Measurements from ENCODE around the gene EPHA7.

Gene EPHA7

GRCh38 chr6:93242049-93242448, 177.3 kb downstream of the EPHA7 start:
- H3K36me3 ChIP-seq (ENCODE audit: control insufficient read depth in 1 of 2, insufficient read depth in 2 of 2, low read length in 2 of 2) = no peaks in the 10 kb centered on the region
- H3K27me3 ChIP-seq (ENCODE audit: low read depth, low read length) = no peaks in the 10 kb centered on the region
- H3K4me3 ChIP-seq (ENCODE audit: low read depth in 1 of 2, low read length in 2 of 2) = no peak overlapping the region
- no peak overlapping the region for H3K27ac ChIP-seq (ENCODE audit: low read length)
- H3K4me1 ChIP-seq (ENCODE audit: control insufficient read depth in 1 of 2, insufficient read depth in 2 of 2, low read length in 2 of 2) = peaks cover 0 to 10% of the 10 kb centered on the region in 2 donors
- H3K9me3 ChIP-seq (ENCODE audit: control insufficient read depth in 1 of 2, low read length in 2 of 2) = no peaks in the 10 kb centered on the region

- H3K4me1 ChIP-seq (ENCODE audit: control insufficient read depth in 1 of 2, insufficient read depth in 2 of 2, low read length in 2 of 2) = peaks cover 0 to 10% of the 10 kb centered on the region in 2 donors
- H3K36me3 ChIP-seq (ENCODE audit: control insufficient read depth in 1 of 2, insufficient read depth in 2 of 2, low read length in 2 of 2) = no peaks in the 10 kb centered on the region
- H3K9me3 ChIP-seq (ENCODE audit: control insufficient read depth in 1 of 2, low read length in 2 of 2) = no peaks in the 10 kb centered on the region
- H3K27me3 ChIP-seq (ENCODE audit: low read depth, low read length) = no peaks in the 10 kb centered on the region
- H3K27ac ChIP-seq (ENCODE audit: low read length) = no peak overlapping the region
- H3K4me3 ChIP-seq (ENCODE audit: low read depth in 1 of 2, low read length in 2 of 2) = no peak overlapping the region
These were observed 180.7 kb downstream of the EPHA7 start for GRCh38 chr6:93238632-93239031.

GRCh38 chr6:93235775-93236174, 183.6 kb downstream of the EPHA7 start:
- Histone ChIP-seq H3K36me3 (ENCODE audit: control insufficient read depth in 1 of 2, insufficient read depth in 2 of 2, low read length in 2 of 2) (no peaks in the 10 kb centered on the region), H3K9me3 (ENCODE audit: control insufficient read depth in 1 of 2, low read length in 2 of 2) (no peaks in the 10 kb centered on the region), H3K27ac (ENCODE audit: low read length) (no peak overlapping the region), H3K4me1 (ENCODE audit: control insufficient read depth in 1 of 2, insufficient read depth in 2 of 2, low read length in 2 of 2) (no peaks in the 10 kb centered on the region), H3K27me3 (ENCODE audit: low read depth, low read length) (no peaks in the 10 kb centered on the region), H3K4me3 (ENCODE audit: low read depth in 1 of 2, low read length in 2 of 2) (no peak overlapping the region)

- Histone ChIP-seq H3K36me3 (ENCODE audit: control insufficient read depth in 1 of 2, insufficient read depth in 2 of 2, low read length in 2 of 2) (no peaks in the 10 kb centered on the region), H3K9me3 (ENCODE audit: control insufficient read depth in 1 of 2, low read length in 2 of 2) (no peaks in the 10 kb centered on the region), H3K27ac (ENCODE audit: low read length) (no peak overlapping the region), H3K4me1 (ENCODE audit: control insufficient read depth in 1 of 2, insufficient read depth in 2 of 2, low read length in 2 of 2) (no peaks in the 10 kb centered on the region), H3K4me3 (ENCODE audit: low read depth in 1 of 2, low read length in 2 of 2) (no peak overlapping the region), H3K27me3 (ENCODE audit: low read depth, low read length) (no peaks in the 10 kb centered on the region)
These were observed 192.5 kb downstream of the EPHA7 start for GRCh38 chr6:93226822-93227221.

GRCh38 chr6:93222071-93222851, 197.1 kb downstream of the EPHA7 start:
- no peaks in the 10 kb centered on the region for H3K9me3 ChIP-seq (ENCODE audit: control insufficient read depth in 1 of 2, low read length in 2 of 2)
- no peak overlapping the region for H3K4me3 ChIP-seq (ENCODE audit: low read depth in 1 of 2, low read length in 2 of 2)
- no peak overlapping the region for H3K27ac ChIP-seq (ENCODE audit: low read length)
- no peaks in the 10 kb centered on the region for H3K27me3 ChIP-seq (ENCODE audit: low read depth, low read length)
- H3K36me3 ChIP-seq (ENCODE audit: control insufficient read depth in 1 of 2, insufficient read depth in 2 of 2, low read length in 2 of 2) = no peaks in the 10 kb centered on the region
- no peaks in the 10 kb centered on the region for H3K4me1 ChIP-seq (ENCODE audit: control insufficient read depth in 1 of 2, insufficient read depth in 2 of 2, low read length in 2 of 2)

- no peaks in the 10 kb centered on the region for H3K36me3 ChIP-seq (ENCODE audit: control insufficient read depth in 1 of 2, insufficient read depth in 2 of 2, low read length in 2 of 2)
- H3K4me1 ChIP-seq (ENCODE audit: control insufficient read depth in 1 of 2, insufficient read depth in 2 of 2, low read length in 2 of 2) = no peaks in the 10 kb centered on the region
- H3K4me3 ChIP-seq (ENCODE audit: low read depth in 1 of 2, low read length in 2 of 2) = no peak overlapping the region
- H3K9me3 ChIP-seq (ENCODE audit: control insufficient read depth in 1 of 2, low read length in 2 of 2) = no peaks in the 10 kb centered on the region
- no peak overlapping the region for H3K27ac ChIP-seq (ENCODE audit: low read length)
- H3K27me3 ChIP-seq (ENCODE audit: low read depth, low read length) = no peaks in the 10 kb centered on the region
These were observed 199.9 kb downstream of the EPHA7 start for GRCh38 chr6:93219447-93219846.

- Histone ChIP-seq H3K36me3 (ENCODE audit: control insufficient read depth in 1 of 2, insufficient read depth in 2 of 2, low read length in 2 of 2) (no peaks in the 10 kb centered on the region), H3K9me3 (ENCODE audit: control insufficient read depth in 1 of 2, low read length in 2 of 2) (no peaks in the 10 kb centered on the region), H3K4me1 (ENCODE audit: control insufficient read depth in 1 of 2, insufficient read depth in 2 of 2, low read length in 2 of 2) (no peaks in the 10 kb centered on the region), H3K4me3 (ENCODE audit: low read depth in 1 of 2, low read length in 2 of 2) (no peak overlapping the region), H3K27me3 (ENCODE audit: low read depth, low read length) (no peaks in the 10 kb centered on the region), H3K27ac (ENCODE audit: low read length) (no peak overlapping the region)
These were observed 201.3 kb downstream of the EPHA7 start for GRCh38 chr6:93218096-93218495.

- Histone ChIP-seq H3K4me3 (ENCODE audit: low read depth in 1 of 2, low read length in 2 of 2) (no peak overlapping the region), H3K36me3 (ENCODE audit: control insufficient read depth in 1 of 2, insufficient read depth in 2 of 2, low read length in 2 of 2) (no peaks in the 10 kb centered on the region), H3K4me1 (ENCODE audit: control insufficient read depth in 1 of 2, insufficient read depth in 2 of 2, low read length in 2 of 2) (no peaks in the 10 kb centered on the region), H3K9me3 (ENCODE audit: control insufficient read depth in 1 of 2, low read length in 2 of 2) (no peaks in the 10 kb centered on the region), H3K27ac (ENCODE audit: low read length) (no peak overlapping the region), H3K27me3 (ENCODE audit: low read depth, low read length) (no peaks in the 10 kb centered on the region)
These were observed 206.3 kb downstream of the EPHA7 start for GRCh38 chr6:93213028-93213427.

GRCh38 chr6:93210908-93211307, 208.5 kb downstream of the EPHA7 start:
- no peak overlapping the region for H3K27ac ChIP-seq (ENCODE audit: low read length)
- H3K36me3 ChIP-seq (ENCODE audit: control insufficient read depth in 1 of 2, insufficient read depth in 2 of 2, low read length in 2 of 2) = no peaks in the 10 kb centered on the region

GRCh38 chr6:93209358-93209757, 210.0 kb downstream of the EPHA7 start:
- H3K4me1 ChIP-seq (ENCODE audit: control insufficient read depth in 1 of 2, insufficient read depth in 2 of 2, low read length in 2 of 2) = no peaks in the 10 kb centered on the region
- H3K4me3 ChIP-seq (ENCODE audit: low read depth in 1 of 2, low read length in 2 of 2) = no peak overlapping the region
- H3K27me3 ChIP-seq (ENCODE audit: low read depth, low read length) = no peaks in the 10 kb centered on the region
- no peaks in the 10 kb centered on the region for H3K36me3 ChIP-seq (ENCODE audit: control insufficient read depth in 1 of 2, insufficient read depth in 2 of 2, low read length in 2 of 2)
- no peak overlapping the region for H3K27ac ChIP-seq (ENCODE audit: low read length)
- H3K9me3 ChIP-seq (ENCODE audit: control insufficient read depth in 1 of 2, low read length in 2 of 2) = no peaks in the 10 kb centered on the region

More at GRCh38 chr6:93210908-93211307, 208.5 kb downstream of the EPHA7 start:
- Histone ChIP-seq H3K27me3 (ENCODE audit: low read depth, low read length) (no peaks in the 10 kb centered on the region), H3K9me3 (ENCODE audit: control insufficient read depth in 1 of 2, low read length in 2 of 2) (no peaks in the 10 kb centered on the region), H3K4me1 (ENCODE audit: control insufficient read depth in 1 of 2, insufficient read depth in 2 of 2, low read length in 2 of 2) (no peaks in the 10 kb centered on the region), H3K4me3 (ENCODE audit: low read depth in 1 of 2, low read length in 2 of 2) (no peak overlapping the region)

- H3K27me3 ChIP-seq (ENCODE audit: low read depth, low read length) = no peaks in the 10 kb centered on the region
- H3K36me3 ChIP-seq (ENCODE audit: control insufficient read depth in 1 of 2, insufficient read depth in 2 of 2, low read length in 2 of 2) = no peaks in the 10 kb centered on the region
- H3K4me1 ChIP-seq (ENCODE audit: control insufficient read depth in 1 of 2, insufficient read depth in 2 of 2, low read length in 2 of 2) = no peaks in the 10 kb centered on the region
- H3K9me3 ChIP-seq (ENCODE audit: control insufficient read depth in 1 of 2, low read length in 2 of 2) = no peaks in the 10 kb centered on the region
- H3K27ac ChIP-seq (ENCODE audit: low read length) = no peak overlapping the region
- H3K4me3 ChIP-seq (ENCODE audit: low read depth in 1 of 2, low read length in 2 of 2) = no peak overlapping the region
These were observed 222.9 kb downstream of the EPHA7 start for GRCh38 chr6:93196406-93196970.

- no peaks in the 10 kb centered on the region for H3K27me3 ChIP-seq (ENCODE audit: low read depth, low read length)
- H3K27ac ChIP-seq (ENCODE audit: low read length) = no peak overlapping the region
- H3K9me3 ChIP-seq (ENCODE audit: control insufficient read depth in 1 of 2, low read length in 2 of 2) = no peaks in the 10 kb centered on the region
- H3K36me3 ChIP-seq (ENCODE audit: control insufficient read depth in 1 of 2, insufficient read depth in 2 of 2, low read length in 2 of 2) = no peaks in the 10 kb centered on the region
- H3K4me1 ChIP-seq (ENCODE audit: control insufficient read depth in 1 of 2, insufficient read depth in 2 of 2, low read length in 2 of 2) = no peaks in the 10 kb centered on the region
- H3K4me3 ChIP-seq (ENCODE audit: low read depth in 1 of 2, low read length in 2 of 2) = no peak overlapping the region
These were observed 224.9 kb downstream of the EPHA7 start for GRCh38 chr6:93194480-93194879.
